HG03095 (cell line): ENCODE measurements around the gene MAP4K1.
"Not testable (repeated sequence)": the region's sequence is repeated elsewhere in the genome, so short reads cannot be mapped to it uniquely, and the experiment has no call there.

Experiments
- ATAC-seq: cut with Tn5 transposase; IDR thresholded peaks from one replicate; pipeline ENCODE4 v1.9.1; 2021; ENCODE audit warnings: moderate library complexity; ENCODE audit not compliant: unreplicated experiment

MAP4K1 gene

GRCh38 chr19:38653028-38653571 lies 35.3 kb upstream of the MAP4K1 start:
- no peak for ATAC-seq

- no peak for ATAC-seq
These were observed 33.3 kb upstream of the MAP4K1 start for GRCh38 chr19:38650911-38651584.

- ATAC-seq: no peak
These were observed 32.5 kb upstream of the MAP4K1 start for GRCh38 chr19:38650172-38650775.

GRCh38 chr19:38649305-38650171 lies 31.8 kb upstream of the MAP4K1 start:
- no peak for ATAC-seq

GRCh38 chr19:38648769-38649304 lies 31.1 kb upstream of the MAP4K1 start:
- ATAC-seq: no peak

GRCh38 chr19:38647966-38648768 lies 30.4 kb upstream of the MAP4K1 start:
- no peak for ATAC-seq

GRCh38 chr19:38647368-38647965 lies 29.7 kb upstream of the MAP4K1 start, which contains the start of gene ACTN4:
Gene ACTN4, plus strand, starts transcription at chr19:38647649. Its CDS starts 97 bp downstream, at chr19:38647746.
- ATAC-seq: peak; percentile 68

GRCh38 chr19:38644719-38645118 lies 27.0 kb upstream of the MAP4K1 start:
- no peak for ATAC-seq

GRCh38 chr19:38642176-38642575 lies 24.4 kb upstream of the MAP4K1 start:
- ATAC-seq: no peak

- ATAC-seq: no peak
These were observed 22.6 kb upstream of the MAP4K1 start for GRCh38 chr19:38640368-38640767.

GRCh38 chr19:38639679-38640078 lies 21.9 kb upstream of the MAP4K1 start:
- ATAC-seq: no peak

- no peak for ATAC-seq
These were observed 20.7 kb upstream of the MAP4K1 start for GRCh38 chr19:38638461-38638860.

- ATAC-seq: no peak
These were observed 18.0 kb upstream of the MAP4K1 start for GRCh38 chr19:38635483-38636399.

- ATAC-seq: no peak
These were observed 17.2 kb upstream of the MAP4K1 start for GRCh38 chr19:38634757-38635482.

GRCh38 chr19:38632476-38633213 lies 14.9 kb upstream of the MAP4K1 start:
- no peak for ATAC-seq

- ATAC-seq: not testable (repeated sequence)
These were observed 14.2 kb upstream of the MAP4K1 start for GRCh38 chr19:38631811-38632475.

- ATAC-seq: not testable (repeated sequence)
These were observed 13.5 kb upstream of the MAP4K1 start for GRCh38 chr19:38631301-38631700.
